Fibroblast of lung (primary cell): ENCODE results near the gene GAL3ST2. TPM values are rescaled to one million over a fixed set of nuclear protein-coding genes. Genes with fewer than 3 reads are reported as not detected.

Experiments
- DNase-seq, 2 donors: peaks; one replicate each; pipeline versions ENCODE4 v3.0.0 to v3.0.0-alpha.2; 2010; ENCODE audit warnings: low read depth in 2 of 2
- H2AFZ ChIP-seq: 2 replicates; pipeline ENCODE4 v1.5.1; 2012; ENCODE audit warnings: low read length, control low read depth, inconsistent platforms
- H3K27ac ChIP-seq: 2 replicates; pipeline ENCODE4 v1.5.1; 2011; ENCODE audit warnings: low read length, control low read depth; ENCODE audit not compliant: insufficient read depth
- H3K27me3 ChIP-seq: 2 replicates; pipeline ENCODE4 v1.5.1; 2011; ENCODE audit warnings: mild to moderate bottlenecking, low read length; ENCODE audit not compliant: control insufficient read depth, insufficient read depth
- H3K36me3 ChIP-seq: 2 replicates; pipeline ENCODE4 v1.5.1; 2011; ENCODE audit warnings: low read length; ENCODE audit not compliant: control insufficient read depth, insufficient read depth
- H3K4me1 ChIP-seq: 2 replicates; pipeline ENCODE4 v1.5.1; 2011; ENCODE audit warnings: low read length; ENCODE audit not compliant: control insufficient read depth, insufficient read depth; ENCODE audit errors: extremely low read depth
- H3K4me2 ChIP-seq: 2 replicates; pipeline ENCODE4 v1.5.1; 2011; ENCODE audit warnings: low read length, control low read depth; ENCODE audit not compliant: insufficient read depth; ENCODE audit errors: extremely low read depth
- H3K4me3 ChIP-seq, 4 experiments: fragments of 200-600 bp in 1 of 4; sonication (generic) in 1 of 4; replicated peaks in 1 of 4; 2 replicates each; pipeline ENCODE4 v1.5.1; 2011 to 2016; ENCODE audit warnings: low read length in 4 of 4, low read depth in 3 of 4, mild to moderate bottlenecking in 3 of 4, control low read depth in 2 of 4, inconsistent platforms in 1 of 4, mixed read lengths in 1 of 4; ENCODE audit not compliant: insufficient read depth in 1 of 4; ENCODE audit errors: control extremely low read depth in 1 of 4
- H3K79me2 ChIP-seq: 2 replicates; pipeline ENCODE4 v1.5.1; 2012; ENCODE audit warnings: mild to moderate bottlenecking, low read length, inconsistent platforms; ENCODE audit not compliant: control insufficient read depth, insufficient read depth
- H3K9ac ChIP-seq: 2 replicates; pipeline ENCODE4 v1.5.1; 2011; ENCODE audit warnings: mild to moderate bottlenecking, low read length, control low read depth; ENCODE audit not compliant: insufficient read depth
- H3K9me3 ChIP-seq: 2 replicates; pipeline ENCODE4 v1.5.1; 2012; ENCODE audit warnings: low read depth, low read length; ENCODE audit not compliant: control insufficient read depth, insufficient read depth
- H4K20me1 ChIP-seq: 2 replicates; pipeline ENCODE4 v1.5.1; 2011; ENCODE audit warnings: low read length; ENCODE audit not compliant: control insufficient read depth, insufficient read depth; ENCODE audit errors: extremely low read depth
- CTCF ChIP-seq, 2 donors: IDR thresholded peaks in 1 of 2; conservative IDR thresholded peaks in 1 of 2; 1 replicate in 1 of 2; 2 replicates in 1 of 2; pipeline ENCODE4 v1.5.1; 2011 to 2012; ENCODE audit warnings: low read length in 2 of 2, control low read depth in 1 of 2, inconsistent platforms in 1 of 2, low read depth in 1 of 2, mild to moderate bottlenecking in 1 of 2
- EZH2 ChIP-seq: IDR thresholded peaks from 2 replicates; pipeline ENCODE4 v1.5.1; 2012; ENCODE audit warnings: low read length, control low read depth, mild to moderate bottlenecking; ENCODE audit errors: missing control alignments
- polyA plus RNA-seq, 2 donors: library from polyadenylated mRNA; depleted of rRNA in 1 of 2; stranded (reverse) in 1 of 2; unstranded in 1 of 2; fragments of >200 nt; gene quantifications; 2 replicates each; pipeline ENCODE4 v1.2.1, GENCODE V29; 2011 to 2012; ENCODE audit warnings: missing spikeins in 1 of 2
- total RNA-seq: library from RNA; depleted of rRNA; stranded (reverse); fragments of >200 nt; gene quantifications from 2 replicates; pipeline ENCODE4 v1.2.1, GENCODE V29; 2014

GAL3ST2 gene
- total and polyA plus RNA-seq, 2 donors (not counting 1 experiment from before 2014, with no cell fraction given): 0.17 TPM; not detected in 1

- Histone ChIP-seq H3K4me3 (no peak overlapping the region), H3K4me1 (peaks cover 6% of the 10 kb centered on the region), H2AFZ (no peak overlapping the region), H3K27me3 (no peaks in the 10 kb centered on the region), H3K9ac (no peak overlapping the region), H4K20me1 (no peaks in the 10 kb centered on the region), H3K9me3 (no peaks in the 10 kb centered on the region), H3K36me3 (no peaks in the 10 kb centered on the region), H3K27ac (no peak overlapping the region), H3K4me2 (no peak overlapping the region), H3K79me2 (no peaks in the 10 kb centered on the region)
- peak; percentile 71 to 77 for DNase-seq
- TF ChIP-seq CTCF (conservative IDR thresholded peaks at IDR 0.05 in 1 of 2, IDR thresholded peaks at IDR 0.05 in 1 of 2; ENCODE audit: low read depth in 1 of 2, low read length in 2 of 2) (no peak), EZH2 (no peak)
These were observed 2.0 kb upstream of the GAL3ST2 start for GRCh38 chr2:241774419-241775222.

- no peak overlapping the region for H3K9ac ChIP-seq
These were observed 1.1 kb upstream of the GAL3ST2 start for GRCh38 chr2:241775223-241776177.

More at GRCh38 chr2:241775223-241776177, 1.1 kb upstream of the GAL3ST2 start:
- H4K20me1 ChIP-seq: no peaks in the 10 kb centered on the region
- peaks cover 6% of the 10 kb centered on the region for H3K4me1 ChIP-seq
- H3K4me2 ChIP-seq: no peak overlapping the region
- H3K9me3 ChIP-seq: no peaks in the 10 kb centered on the region
- H3K27me3 ChIP-seq: no peaks in the 10 kb centered on the region
- no peak for DNase-seq
- H3K27ac ChIP-seq: no peak overlapping the region
- no peak overlapping the region for H3K4me3 ChIP-seq
- no peak overlapping the region for H2AFZ ChIP-seq
- TF ChIP-seq EZH2 (no peak), CTCF (conservative IDR thresholded peaks at IDR 0.05 in 1 of 2, IDR thresholded peaks at IDR 0.05 in 1 of 2; ENCODE audit: low read depth in 1 of 2, low read length in 2 of 2) (no peak)
- H3K36me3 ChIP-seq: no peaks in the 10 kb centered on the region
- H3K79me2 ChIP-seq: no peaks in the 10 kb centered on the region
